Stomach smooth muscle (tissue), 2 donors: ENCODE results near the gene LGALS9.
"Not testable (repeated sequence)": the region's sequence is repeated elsewhere in the genome, so short reads cannot be mapped to it uniquely, and the experiment has no call there.

Source experiments
- H3K27ac ChIP-seq: one replicate; pipeline ENCODE4 v1.7.0; 2013; ENCODE audit warnings: mild to moderate bottlenecking, low read length, inconsistent platforms
- H3K27me3 ChIP-seq, 2 donors: one replicate each; pipeline ENCODE4 v1.7.0; 2013; ENCODE audit warnings: low read length in 2 of 2; ENCODE audit not compliant: insufficient read depth in 2 of 2, control insufficient read depth in 1 of 2
- H3K36me3 ChIP-seq, 2 donors: one replicate each; pipeline ENCODE4 v1.7.0; 2013; ENCODE audit warnings: low read length in 2 of 2; ENCODE audit not compliant: control insufficient read depth in 2 of 2, insufficient read depth in 2 of 2
- H3K4me1 ChIP-seq: one replicate; pipeline ENCODE4 v1.7.0; 2013; ENCODE audit warnings: low read length; ENCODE audit not compliant: control insufficient read depth, insufficient read depth
- H3K4me3 ChIP-seq, 2 donors: one replicate each; pipeline ENCODE4 v1.7.0; 2013; ENCODE audit warnings: low read length in 2 of 2
- H3K9ac ChIP-seq, 2 donors: one replicate each; pipeline ENCODE4 v1.7.0; 2013; ENCODE audit warnings: low read length in 2 of 2, mild to moderate bottlenecking in 1 of 2
- H3K9me3 ChIP-seq, 2 donors: one replicate each; pipeline ENCODE4 v1.7.0; 2013; ENCODE audit warnings: low read length in 2 of 2; ENCODE audit not compliant: control insufficient read depth in 2 of 2
- donor health status: healthy.
- donor health status: Pancreatic carcinoma.

The LGALS9 gene

DNA sequence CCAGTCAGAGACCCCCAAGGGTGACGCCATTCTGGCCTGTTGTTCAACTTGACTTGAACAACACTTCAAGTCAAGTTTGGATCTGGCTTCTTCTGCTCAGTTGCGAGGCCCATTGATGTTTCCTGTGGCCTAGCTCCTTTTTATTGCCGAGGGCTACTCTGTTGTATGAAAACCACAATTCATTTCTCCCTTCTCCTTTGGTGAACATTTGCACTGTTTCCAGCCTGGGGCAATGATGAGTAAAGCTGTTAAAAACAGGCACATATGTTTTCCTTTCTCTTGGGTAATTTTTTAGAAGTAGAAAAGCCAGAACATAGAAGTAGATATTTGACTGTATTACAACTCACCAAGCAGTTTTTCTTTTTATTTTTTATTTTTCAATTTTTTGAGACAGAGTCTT, 1.7 kb upstream of the LGALS9 start:
- H3K9ac ChIP-seq, H3K36me3 ChIP-seq, H3K27ac ChIP-seq, H3K27me3 ChIP-seq, H3K4me3 ChIP-seq, H3K9me3 ChIP-seq: not testable (repeated sequence)
- H3K4me1 ChIP-seq: peaks cover 19% of the 10 kb centered on the region

DNA sequence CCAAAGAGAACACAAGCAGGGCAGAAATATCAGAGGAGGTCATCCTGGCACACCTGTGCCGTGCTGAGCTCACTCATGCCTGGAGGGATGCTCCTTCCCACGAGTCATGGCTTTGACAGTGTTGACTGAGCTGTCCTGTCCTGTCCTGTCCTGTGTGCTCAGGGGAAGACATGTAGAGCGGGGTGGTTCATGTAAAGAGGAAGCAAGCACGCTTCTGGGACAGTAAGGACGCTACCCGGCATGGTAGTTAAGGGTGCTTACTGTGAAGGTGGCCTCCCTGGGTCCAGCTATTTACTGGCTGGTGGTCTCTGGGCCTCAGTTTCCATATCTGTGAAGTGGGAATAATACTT, 398 bp downstream of the LGALS9 start:
- Histone ChIP-seq H3K4me3 (peak overlapping the region; percentile 35 to 40), H3K9ac (peak overlapping the region in 1 of 2 donors; percentile 38), H3K4me1 (peaks cover 19% of the 10 kb centered on the region), H3K36me3 (no peaks in the 10 kb centered on the region), H3K9me3 (no peaks in the 10 kb centered on the region), H3K27me3 (no peaks in the 10 kb centered on the region), H3K27ac (no peak overlapping the region)

DNA sequence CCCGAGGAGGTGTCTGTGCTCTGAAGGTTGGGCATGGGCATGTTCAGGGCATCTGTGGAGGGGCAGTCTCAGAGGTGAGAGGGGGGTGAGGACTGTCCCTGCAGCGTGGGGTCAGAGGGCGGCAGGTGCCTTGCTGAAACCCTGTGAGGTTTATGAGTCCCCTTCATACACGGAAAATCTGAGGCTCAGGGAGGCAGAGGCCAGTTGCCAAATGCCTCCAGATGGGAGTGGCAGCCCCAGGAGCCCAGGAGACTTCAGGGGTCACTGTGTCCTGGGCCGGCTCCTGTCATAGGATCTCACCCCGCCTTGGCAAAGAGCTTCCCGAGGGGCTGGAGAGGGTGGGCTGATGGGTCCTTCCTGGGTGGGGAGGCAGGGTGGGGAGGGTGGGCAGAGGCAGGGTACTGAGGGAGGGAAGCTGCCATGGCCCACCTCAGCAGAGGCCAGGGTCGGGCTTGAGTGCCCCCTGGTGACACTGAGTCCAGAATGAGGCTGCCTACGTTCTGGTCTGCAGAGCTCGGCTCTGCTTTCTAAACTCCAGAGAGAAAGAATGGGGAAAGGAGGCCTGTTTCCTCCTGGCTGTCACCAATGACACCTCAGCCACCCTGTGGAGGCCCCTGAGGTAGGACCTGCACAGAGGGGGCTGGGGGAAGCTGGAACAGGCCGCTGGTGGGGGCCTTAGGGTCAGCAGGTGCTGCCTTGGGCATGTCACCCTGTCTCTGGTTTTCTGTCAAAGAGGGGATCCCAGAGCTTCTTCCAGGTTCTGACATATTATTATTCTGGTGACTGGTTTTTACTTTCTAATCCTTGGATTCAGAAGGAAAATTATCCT, 1.1 kb downstream of the LGALS9 start:
- Histone ChIP-seq H3K27ac (no peak overlapping the region), H3K4me3 (peak overlapping the region; percentile 35 to 40)

DNA sequence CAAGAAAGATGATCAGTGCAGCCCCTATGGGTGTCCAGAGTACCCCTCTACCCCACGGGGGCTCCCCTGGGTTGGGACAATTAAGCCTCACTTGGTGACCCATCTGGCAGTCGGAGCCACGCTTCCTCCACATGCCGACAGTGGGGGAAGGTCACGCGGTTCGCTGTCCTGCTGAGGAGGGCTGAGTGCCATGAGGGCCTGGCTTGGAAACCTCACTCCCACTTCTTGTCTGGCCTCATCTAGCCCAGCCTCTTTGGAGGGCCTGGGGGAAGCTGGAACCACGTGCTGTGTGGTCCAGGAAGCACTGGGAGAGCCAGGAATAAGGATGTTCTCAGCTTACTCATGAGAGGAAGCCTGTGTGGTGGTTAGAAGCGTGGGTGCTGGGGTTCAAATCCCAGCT, 1.8 kb downstream of the LGALS9 start:
- H3K27me3 ChIP-seq, H3K4me3 ChIP-seq, H3K27ac ChIP-seq, H3K9me3 ChIP-seq, H3K36me3 ChIP-seq: not testable (repeated sequence)
- Histone ChIP-seq H3K9ac (peak overlapping the region in 1 of 2 donors; percentile 28), H3K4me1 (peaks cover 19% of the 10 kb centered on the region)

More for the DNA sequence above, 1.1 kb downstream of the LGALS9 start:
- Histone ChIP-seq H3K27me3 (no peaks in the 10 kb centered on the region), H3K36me3 (no peaks in the 10 kb centered on the region), H3K9me3 (no peaks in the 10 kb centered on the region), H3K4me1 (peaks cover 19% of the 10 kb centered on the region), H3K9ac (peak overlapping the region in 1 of 2 donors; percentile 28)

DNA sequence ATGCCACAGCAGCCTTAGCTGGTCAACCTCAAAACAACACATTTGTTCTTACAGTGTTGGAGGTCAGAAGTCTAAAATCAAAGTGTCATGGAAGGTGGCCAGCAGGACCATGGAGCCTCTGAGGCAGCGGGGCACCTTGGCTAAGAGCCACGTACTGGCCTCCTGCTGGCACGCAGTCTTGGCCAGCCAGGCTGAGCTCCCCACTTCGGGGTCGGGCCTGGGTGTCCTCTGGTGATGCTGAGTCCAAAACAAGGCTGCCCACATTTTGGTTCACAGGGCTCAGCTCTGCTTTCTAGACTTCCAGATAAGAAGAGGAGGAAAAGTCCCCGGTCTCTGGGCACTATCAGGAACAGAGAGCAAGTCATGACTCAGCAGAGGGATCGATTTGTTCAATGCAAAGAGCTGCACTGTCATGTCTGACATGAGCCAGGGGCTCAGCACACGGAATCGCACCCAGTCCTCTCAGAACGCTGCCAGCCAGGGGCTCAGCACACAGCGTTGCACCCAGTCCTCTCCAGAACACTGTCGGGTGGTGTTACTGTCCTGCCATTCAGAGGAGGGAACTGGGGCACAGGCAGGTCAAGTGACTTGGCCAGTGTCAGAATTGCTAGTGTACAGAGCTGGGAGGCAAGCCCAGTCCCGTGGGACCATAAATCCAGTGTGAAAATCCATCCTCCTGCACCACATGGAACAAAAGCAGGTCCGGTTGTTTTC, 2.5 kb downstream of the LGALS9 start:
- Histone ChIP-seq H3K36me3 (no peaks in the 10 kb centered on the region), H3K9ac (no peak overlapping the region), H3K4me3 (peak overlapping the region in 1 of 2 donors; percentile 8), H3K27ac (no peak overlapping the region), H3K4me1 (peaks cover 19% of the 10 kb centered on the region), H3K9me3 (no peaks in the 10 kb centered on the region), H3K27me3 (no peaks in the 10 kb centered on the region)

DNA sequence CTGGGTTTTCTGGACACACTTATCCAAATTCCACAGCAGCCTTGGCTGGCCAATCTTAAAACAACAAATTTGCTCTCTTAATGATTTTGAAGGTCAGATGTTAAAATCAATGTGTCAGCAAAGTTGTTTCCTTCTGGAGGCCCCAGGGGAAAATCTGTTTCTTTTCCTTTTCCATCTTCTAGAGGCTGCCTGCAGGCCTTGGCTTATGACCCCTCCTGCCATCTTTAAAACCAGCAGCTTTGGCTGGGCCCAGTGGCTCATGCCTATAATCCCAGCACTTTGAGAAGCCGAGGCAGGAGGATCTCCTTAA, 3.0 kb downstream of the LGALS9 start:
- H3K9me3 ChIP-seq: no peaks in the 10 kb centered on the region

DNA sequence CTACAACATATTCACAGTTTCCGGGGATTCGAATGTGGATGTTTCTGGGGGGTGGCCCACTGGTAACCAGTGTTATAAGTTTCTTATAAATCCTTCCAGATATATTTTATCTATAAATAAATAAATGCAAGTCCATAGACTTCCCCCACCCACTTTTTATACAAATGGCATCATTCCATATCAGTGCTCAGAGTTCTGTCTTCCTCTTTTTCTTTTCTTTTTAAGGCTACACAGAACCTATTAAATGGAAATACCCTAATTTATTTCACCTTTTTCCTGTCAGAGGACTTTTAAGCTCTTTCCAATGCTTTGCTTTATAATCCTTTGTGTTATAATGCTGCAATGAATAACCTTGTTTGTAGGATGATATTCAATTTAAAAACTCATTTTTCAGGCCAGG, 3.8 kb downstream of the LGALS9 start:
- Histone ChIP-seq H3K4me1 (peaks cover 19% of the 10 kb centered on the region), H3K36me3 (no peaks in the 10 kb centered on the region), H3K27ac (no peak overlapping the region), H3K9me3 (no peaks in the 10 kb centered on the region), H3K27me3 (no peaks in the 10 kb centered on the region), H3K9ac (no peak overlapping the region), H3K4me3 (no peak overlapping the region)

More for the DNA sequence above, 3.0 kb downstream of the LGALS9 start:
- Histone ChIP-seq H3K4me3 (no peak overlapping the region), H3K27me3 (no peaks in the 10 kb centered on the region), H3K9ac (no peak overlapping the region), H3K36me3 (no peaks in the 10 kb centered on the region), H3K27ac (no peak overlapping the region), H3K4me1 (peaks cover 19% of the 10 kb centered on the region)

DNA sequence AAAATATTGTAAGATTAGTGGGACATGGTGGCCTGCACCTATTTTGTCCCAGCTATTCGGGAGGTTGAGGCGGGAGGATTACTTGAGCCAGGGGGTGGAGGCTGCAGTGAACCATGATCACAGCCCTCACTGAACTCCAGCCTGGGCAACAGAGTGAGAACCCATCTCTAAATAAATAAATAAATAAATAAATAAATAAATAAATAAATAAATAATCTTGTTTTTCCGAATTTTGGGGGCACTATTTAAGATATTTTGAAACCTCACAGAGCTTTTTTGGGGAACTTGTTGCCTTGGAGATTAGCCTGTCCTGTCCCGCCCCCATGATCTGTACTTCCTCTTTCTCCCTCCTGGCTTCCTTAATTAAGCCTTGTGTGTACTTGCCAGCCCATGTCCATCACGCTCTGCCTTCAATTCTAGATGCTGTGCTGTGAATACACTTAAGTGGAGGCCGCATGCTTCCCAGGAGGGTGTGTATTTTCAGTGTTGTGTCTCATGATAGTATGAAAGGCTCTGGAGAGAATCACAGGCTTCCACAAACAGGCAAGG, 4.4 kb downstream of the LGALS9 start:
- Histone ChIP-seq H3K36me3 (no peaks in the 10 kb centered on the region), H3K4me1 (peaks cover 19% of the 10 kb centered on the region), H3K9me3 (no peaks in the 10 kb centered on the region), H3K4me3 (no peak overlapping the region), H3K9ac (no peak overlapping the region), H3K27me3 (no peaks in the 10 kb centered on the region), H3K27ac (no peak overlapping the region)

DNA sequence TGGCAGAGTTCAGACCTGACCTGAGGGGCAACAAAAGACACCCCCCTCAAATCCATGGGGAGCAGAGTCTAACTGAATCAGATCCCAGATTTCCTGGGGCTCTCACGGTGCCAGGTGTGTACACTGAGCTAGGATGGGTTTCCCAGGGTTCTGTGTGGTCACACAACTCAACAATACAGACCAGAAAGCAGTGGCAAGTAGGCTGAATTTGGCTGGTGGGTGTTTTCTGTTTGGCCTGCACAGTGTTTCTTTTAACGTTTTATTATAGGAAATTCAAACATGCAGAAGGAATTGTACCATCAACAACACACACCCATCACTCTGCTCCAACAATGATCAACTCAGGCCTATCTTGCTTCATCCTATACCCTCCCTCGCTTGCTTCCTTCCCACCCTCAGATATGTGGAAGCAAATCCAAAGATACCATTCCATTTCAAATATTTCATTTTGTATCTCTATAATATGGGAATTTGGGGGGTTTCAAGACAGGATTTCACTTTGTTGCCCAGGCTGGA, 5.1 kb downstream of the LGALS9 start:
- not testable (repeated sequence) for H3K9ac ChIP-seq, H3K9me3 ChIP-seq, H3K4me3 ChIP-seq, H3K27me3 ChIP-seq, H3K27ac ChIP-seq, H3K36me3 ChIP-seq
- H3K4me1 ChIP-seq: peaks cover 19% of the 10 kb centered on the region

DNA sequence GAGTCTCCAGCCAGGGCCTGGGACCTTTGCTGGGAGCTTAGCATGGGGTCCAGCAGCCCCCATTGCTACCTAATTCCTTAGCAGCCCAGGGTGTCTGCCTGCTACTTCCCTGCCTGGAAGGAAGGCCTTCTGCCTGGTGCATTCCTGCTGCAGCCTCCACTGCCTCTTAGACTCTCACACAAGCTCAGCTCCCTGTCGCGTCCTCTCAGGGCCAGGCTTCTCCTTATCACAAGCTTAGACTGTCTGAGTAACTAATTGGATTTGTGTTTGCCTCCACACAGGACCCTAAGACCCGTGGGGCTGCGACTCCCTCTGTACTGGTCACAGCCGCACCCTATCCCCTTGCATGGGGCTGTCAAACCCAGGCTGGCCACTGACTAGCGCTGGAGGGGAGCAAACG, 6.8 kb downstream of the LGALS9 start:
- H3K36me3 ChIP-seq, H3K9me3 ChIP-seq, H3K9ac ChIP-seq, H3K27me3 ChIP-seq, H3K27ac ChIP-seq, H3K4me3 ChIP-seq: not testable (repeated sequence)
- H3K4me1 ChIP-seq: peaks cover 12% of the 10 kb centered on the region
